CD4-positive, alpha-beta T cell (primary cell): ENCODE results near the gene CH25H. TPM values are rescaled to one million over a fixed set of nuclear protein-coding genes. Genes with fewer than 3 reads are reported as not detected.

Experiments used
- ATAC-seq: fragments of 200-7000 bp; cut with Tn5 transposase; one replicate; pipeline ENCODE4 v1.10.0; 2022; ENCODE audit warnings: mild to moderate bottlenecking; ENCODE audit not compliant: poor library complexity
- CTCF ChIA-PET: fragments of 350-600 bp; sonication (Branson Sonifier 250); formaldehyde crosslinking; loops from one replicate; lab custom pipeline; 2021; ENCODE audit warnings: antibody characterized with exemption, inconsistent platforms; lab: Charles Lee
- POLR2A ChIA-PET: fragments of 350-600 bp; sonication (Branson Sonifier 250); formaldehyde crosslinking; loops from one replicate; lab custom pipeline; 2021; ENCODE audit warnings: antibody characterized with exemption, inconsistent platforms; lab: Charles Lee
- DNase-seq, 14 experiments: peaks; one replicate each; pipeline ENCODE4 v3.0.0-alpha.2; 2013 to 2020; ENCODE audit warnings: mixed read lengths in 2 of 14
- H3K27ac ChIP-seq, 2 donors: one replicate each; pipeline versions ENCODE4 v1.5.1 to v1.7.0; 2013; ENCODE audit warnings: low read length in 2 of 2, low read depth in 1 of 2, mild to moderate bottlenecking in 1 of 2
- H3K27me3 ChIP-seq, 2 experiments: 1 replicate in 1 of 2; 2 replicates in 1 of 2; pipeline versions ENCODE4 v1.6.1 to v1.7.0; 2013; ENCODE audit warnings: low read length in 2 of 2, control low read depth in 1 of 2, mild to moderate bottlenecking in 1 of 2, moderate library complexity in 1 of 2; ENCODE audit not compliant: insufficient read depth in 2 of 2, control insufficient read depth in 1 of 2
- H3K36me3 ChIP-seq: one replicate; pipeline ENCODE4 v1.6.1; 2013; ENCODE audit warnings: low read length, control low read depth; ENCODE audit not compliant: insufficient read depth
- H3K4me1 ChIP-seq: one replicate; pipeline ENCODE4 v1.6.1; 2013; ENCODE audit warnings: low read length, control low read depth; ENCODE audit not compliant: insufficient read depth
- H3K4me3 ChIP-seq: one replicate; pipeline ENCODE4 v1.5.1; 2013; ENCODE audit warnings: mild to moderate bottlenecking, low read length, moderate library complexity
- H3K9me3 ChIP-seq, 2 experiments: 1 replicate in 1 of 2; 2 replicates in 1 of 2; pipeline versions ENCODE4 v1.6.1 to v1.7.0; 2013; ENCODE audit warnings: low read length in 2 of 2, mild to moderate bottlenecking in 2 of 2, control low read depth in 1 of 2, moderate library complexity in 1 of 2; ENCODE audit not compliant: control insufficient read depth in 1 of 2, insufficient read depth in 1 of 2
- H3K27ac Mint-ChIP-seq: one replicate; pipeline ENCODE4 v1.8.0; 2020; ENCODE audit warnings: mixed read lengths
- H3K27me3 Mint-ChIP-seq: one replicate; pipeline ENCODE4 v1.8.0; 2021; ENCODE audit warnings: mixed read lengths
- H3K36me3 Mint-ChIP-seq: one replicate; pipeline ENCODE4 v1.8.0; 2021; ENCODE audit warnings: low read depth, mixed read lengths
- H3K4me1 Mint-ChIP-seq: one replicate; pipeline ENCODE4 v1.8.0; 2021; ENCODE audit warnings: low read depth, mixed read lengths
- H3K4me3 Mint-ChIP-seq: one replicate; pipeline ENCODE4 v1.8.0; 2020; ENCODE audit warnings: mild to moderate bottlenecking, mixed read lengths
- H3K9me3 Mint-ChIP-seq: one replicate; pipeline ENCODE4 v1.8.0; 2020; ENCODE audit warnings: mixed read lengths
- CTCF ChIP-seq: fragments of 200-600 bp; IDR thresholded peaks from one replicate; pipeline ENCODE4 v1.8.0; 2022; ENCODE audit warnings: antibody characterized with exemption, mild to moderate bottlenecking
- intact Hi-C, 2 experiments: fragments of 100-400 bp; cut with DNase I in 1 of 2; cut with micrococcal nuclease in 1 of 2; formaldehyde crosslinking; loops; one replicate each; pipeline versions ENCODE4 v1.15.1 to v1.9.0; 2023 to 2025; cut with DNase I, micrococcal nuclease
- total RNA-seq, 174 experiments: library from RNA in 2 of 174; stranded (reverse) in 2 of 174; gene quantifications; one replicate each; pipeline ENCODE4 v1.2.3 and lab custom pipeline; 2021 to 2026

CH25H gene
- total RNA-seq, 2 experiments from 2014 or later: 0.49 to 0.50 TPM

GRCh38 chr10:89160339-89160738 lies 46.8 kb downstream of the CH25H start:
- no peak overlapping the region for H3K4me3 Mint-ChIP-seq
- ATAC-seq: no peak
- peaks cover 16% of the 10 kb centered on the region for H3K4me1 Mint-ChIP-seq
- Histone ChIP-seq H3K4me1 (peaks cover 8% of the 10 kb centered on the region), H3K9me3 (no peaks in the 10 kb centered on the region), H3K4me3 (no peak overlapping the region), H3K27me3 (no peaks in the 10 kb centered on the region), H3K27ac (no peak overlapping the region), H3K36me3 (no peaks in the 10 kb centered on the region)
- H3K27me3 Mint-ChIP-seq: no peaks in the 10 kb centered on the region
- ChIA-PET CTCF (no interaction called here), POLR2A (no interaction called here)
- no peak for DNase-seq
- no peak overlapping the region for H3K27ac Mint-ChIP-seq
- intact Hi-C loops: no loop called here
- no peaks in the 10 kb centered on the region for H3K36me3 Mint-ChIP-seq
- TF ChIP-seq CTCF: no peak
- no peaks in the 10 kb centered on the region for H3K9me3 Mint-ChIP-seq

GRCh38 chr10:89159761-89160160 lies 47.4 kb downstream of the CH25H start:
- no peaks in the 10 kb centered on the region for H3K36me3 Mint-ChIP-seq
- H3K4me3 Mint-ChIP-seq: no peak overlapping the region
- Histone ChIP-seq H3K4me3 (no peak overlapping the region), H3K4me1 (peaks cover 8% of the 10 kb centered on the region), H3K27me3 (no peaks in the 10 kb centered on the region), H3K9me3 (no peaks in the 10 kb centered on the region), H3K27ac (no peak overlapping the region), H3K36me3 (no peaks in the 10 kb centered on the region)
- no peaks in the 10 kb centered on the region for H3K27me3 Mint-ChIP-seq
- ATAC-seq: no peak
- CTCF ChIA-PET: no interaction called here
- POLR2A ChIA-PET: no interaction called here
- TF ChIP-seq CTCF: no peak
- no peaks in the 10 kb centered on the region for H3K9me3 Mint-ChIP-seq
- peaks cover 16% of the 10 kb centered on the region for H3K4me1 Mint-ChIP-seq
- intact Hi-C loops: no loop called here
- no peak for DNase-seq
- H3K27ac Mint-ChIP-seq: no peak overlapping the region

- no peak overlapping the region for H3K4me3 ChIP-seq
- no peaks in the 10 kb centered on the region for H3K36me3 Mint-ChIP-seq
- no peak overlapping the region for H3K27ac Mint-ChIP-seq
- ChIA-PET CTCF (no interaction called here), POLR2A (no interaction called here)
- H3K27me3 ChIP-seq: no peaks in the 10 kb centered on the region
- no peaks in the 10 kb centered on the region for H3K9me3 ChIP-seq
- no peaks in the 10 kb centered on the region for H3K9me3 Mint-ChIP-seq
- H3K27ac ChIP-seq: no peak overlapping the region
- H3K4me1 Mint-ChIP-seq: peaks cover 14% of the 10 kb centered on the region
- H3K4me1 ChIP-seq: peaks cover 6% of the 10 kb centered on the region
- no peaks in the 10 kb centered on the region for H3K27me3 Mint-ChIP-seq
- H3K36me3 ChIP-seq: no peaks in the 10 kb centered on the region
- ATAC-seq (no peak), DNase-seq (no peak)
- TF ChIP-seq CTCF: no peak
- H3K4me3 Mint-ChIP-seq: no peak overlapping the region
- intact Hi-C loops: no loop called here
Observed at GRCh38 chr10:89159316-89159715, 47.8 kb downstream of the CH25H start.
